Common myeloid progenitor, CD34-positive (primary cell): ENCODE measurements around the gene TAF1C.

Experiments
- CTCF ChIA-PET: fragments of 350-600 bp; sonication (Branson Sonifier 250); formaldehyde crosslinking; loops from one replicate; lab custom pipeline; 2021; ENCODE audit warnings: antibody characterized with exemption; lab: Charles Lee
- POLR2A ChIA-PET: fragments of 350-600 bp; sonication (Branson Sonifier 250); formaldehyde crosslinking; loops from one replicate; lab custom pipeline; 2021; ENCODE audit warnings: antibody characterized with exemption; lab: Charles Lee
- DNase-seq, 3 donors: peaks; one replicate each; pipeline versions ENCODE4 v3.0.0 to v3.0.0-alpha.2; 2013
- H3K27ac ChIP-seq, 2 experiments: 1 replicate in 1 of 2; 2 replicates in 1 of 2; pipeline ENCODE4 v1.7.0; 2013; ENCODE audit warnings: inconsistent platforms in 2 of 2, low read length in 2 of 2, mild to moderate bottlenecking in 2 of 2, low read depth in 1 of 2, moderate library complexity in 1 of 2; ENCODE audit not compliant: severe bottlenecking in 2 of 2, insufficient read depth in 1 of 2, poor library complexity in 1 of 2
- H3K27me3 ChIP-seq, 5 experiments: replicated peaks in 2 of 5; 1 replicate in 3 of 5; 2 replicates in 2 of 5; pipeline versions ENCODE4 v1.6.1 to v1.7.0; 2013; ENCODE audit warnings: low read length in 4 of 5, mild to moderate bottlenecking in 2 of 5, moderate library complexity in 2 of 5, inconsistent platforms in 1 of 5; ENCODE audit not compliant: insufficient read depth in 5 of 5, control insufficient read depth in 4 of 5
- H3K36me3 ChIP-seq, 4 experiments: 1 replicate in 2 of 4; 2 replicates in 2 of 4; pipeline versions ENCODE4 v1.6.1 to v1.7.0; 2013; ENCODE audit warnings: low read length in 3 of 4, control low read depth in 1 of 4, mild to moderate bottlenecking in 1 of 4; ENCODE audit not compliant: control insufficient read depth in 4 of 4, insufficient read depth in 4 of 4
- H3K4me1 ChIP-seq, 4 experiments: 1 replicate in 3 of 4; 2 replicates in 1 of 4; pipeline versions ENCODE4 v1.6.1 to v1.7.1; 2013; ENCODE audit warnings: low read length in 3 of 4, mild to moderate bottlenecking in 3 of 4, control low read depth in 1 of 4, inconsistent platforms in 1 of 4, moderate library complexity in 1 of 4; ENCODE audit not compliant: control insufficient read depth in 4 of 4, insufficient read depth in 4 of 4; ENCODE audit errors: control extremely low read depth in 1 of 4
- H3K4me3 ChIP-seq, 7 experiments: 1 replicate in 4 of 7; 2 replicates in 3 of 7; pipeline versions ENCODE4 v1.5.1 to v1.7.0; 2013; ENCODE audit warnings: mild to moderate bottlenecking in 7 of 7, low read length in 6 of 7, moderate library complexity in 6 of 7, inconsistent platforms in 2 of 7, low read depth in 2 of 7, control low read depth in 1 of 7; ENCODE audit not compliant: insufficient read depth in 4 of 7, control insufficient read depth in 1 of 7; ENCODE audit errors: extremely low read depth in 1 of 7
- H3K9me3 ChIP-seq, 5 experiments: 1 replicate in 4 of 5; 2 replicates in 1 of 5; pipeline versions ENCODE4 v1.6.1 to v1.7.1; 2013; ENCODE audit warnings: low read length in 4 of 5, mild to moderate bottlenecking in 2 of 5, inconsistent platforms in 1 of 5, low read depth in 1 of 5, moderate library complexity in 1 of 5; ENCODE audit not compliant: control insufficient read depth in 4 of 5, insufficient read depth in 2 of 5; ENCODE audit errors: control extremely low read depth in 1 of 5
- WGBS: methylation state at CpG from one replicate; pipeline ENCODE4 v1.1.5; 2013; ENCODE audit not compliant: insufficient coverage; 5-methylcytosine and 5-hydroxymethylcytosine counted together

The TAF1C gene

GRCh38 chr16:84180519-84181140 is 6.2 kb downstream of the TAF1C start:
- H3K4me1 ChIP-seq: peaks cover 0 to 2% (median under 1%) of the 10 kb centered on the region in 4 experiments
- 95% methylated on average over 20 of the region's 21 CpGs for WGBS
- no peak overlapping the region for H3K4me3 ChIP-seq
- ChIA-PET CTCF (no interaction called here), POLR2A (no interaction called here)
- no peak overlapping the region for H3K27ac ChIP-seq
- H3K9me3 ChIP-seq: no peaks in the 10 kb centered on the region
- peaks cover 11 to 78% (median 55%) of the 10 kb centered on the region in 4 experiments for H3K36me3 ChIP-seq
- no peak for DNase-seq
- peaks cover 0 to 3% (median 2%) of the 10 kb centered on the region in 5 experiments for H3K27me3 ChIP-seq

- H3K27ac ChIP-seq: no peak overlapping the region
- H3K36me3 ChIP-seq: peaks cover 11 to 72% (median 51%) of the 10 kb centered on the region in 4 experiments
- WGBS: 94% methylated on average over 20 of the region's 33 CpGs
- H3K9me3 ChIP-seq: no peaks in the 10 kb centered on the region
- POLR2A ChIA-PET: no interaction called here
- H3K4me3 ChIP-seq: no peak overlapping the region
- DNase-seq: no peak
- peaks cover 0 to 8% (median 2%) of the 10 kb centered on the region in 5 experiments for H3K27me3 ChIP-seq
- CTCF ChIA-PET: interaction anchor here (1.1 to 1.8 kb wide), 5 partner anchors 9 to 128 kb away, joined by 3 to 6 read pairs (median 3); no protein-coding TSS in a partner anchor
- peaks cover 0 to 4% (median 1%) of the 10 kb centered on the region in 4 experiments for H3K4me1 ChIP-seq
Measured at GRCh38 chr16:84179612-84180320, 7.1 kb downstream of the TAF1C start.

- H3K27ac ChIP-seq: no peak overlapping the region
- POLR2A ChIA-PET: interaction anchor here (0.6 kb wide), 1 partner anchor 13 kb away, joined by 3 read pairs; no protein-coding TSS in a partner anchor
- CTCF ChIA-PET: interaction anchor here (1.1 to 1.8 kb wide), 6 partner anchors 8 to 129 kb away, joined by 3 to 6 read pairs (median 3); no protein-coding TSS in a partner anchor
- H3K4me1 ChIP-seq: peaks cover 0 to 4% (median 1%) of the 10 kb centered on the region in 4 experiments
- H3K4me3 ChIP-seq: no peak overlapping the region
- 96% methylated on average over 24 of the region's 28 CpGs for WGBS
- DNase-seq: no peak
- H3K9me3 ChIP-seq: no peaks in the 10 kb centered on the region
- peaks cover 6 to 65% (median 46%) of the 10 kb centered on the region in 4 experiments for H3K36me3 ChIP-seq
- peaks cover 0 to 16% (median 7%) of the 10 kb centered on the region in 5 experiments for H3K27me3 ChIP-seq
Measured at GRCh38 chr16:84178892-84179611, 7.8 kb downstream of the TAF1C start.

- no peaks in the 10 kb centered on the region for H3K9me3 ChIP-seq
- peaks cover 4 to 59% (median 42%) of the 10 kb centered on the region in 4 experiments for H3K36me3 ChIP-seq
- H3K27ac ChIP-seq: no peak overlapping the region
- ChIA-PET CTCF (interaction anchor here (0.6 to 1.8 kb wide), 7 partner anchors 7 to 123 kb away, joined by 3 to 6 read pairs (median 3); no protein-coding TSS in a partner anchor), POLR2A (interaction anchor here (0.6 to 1.0 kb wide), 2 partner anchors 12 to 62 kb away, joined by 3 read pairs; partner anchors contain the start of gene MBTPS1)
- peaks cover 0 to 4% (median 1%) of the 10 kb centered on the region in 4 experiments for H3K4me1 ChIP-seq
- H3K4me3 ChIP-seq: no peak overlapping the region
- 98% methylated on average over 14 of the region's 15 CpGs for WGBS
- no peak for DNase-seq
- H3K27me3 ChIP-seq: peaks cover 0 to 18% (median 10%) of the 10 kb centered on the region in 5 experiments
Measured at GRCh38 chr16:84178146-84178765, 8.6 kb downstream of the TAF1C start.

GRCh38 chr16:84177741-84178073 is 9.2 kb downstream of the TAF1C start:
- Histone ChIP-seq H3K27me3 (peaks cover 0 to 18% (median 10%) of the 10 kb centered on the region in 5 experiments), H3K4me1 (peaks cover 0 to 4% (median 1%) of the 10 kb centered on the region in 4 experiments), H3K9me3 (no peaks in the 10 kb centered on the region), H3K27ac (no peak overlapping the region), H3K4me3 (no peak overlapping the region), H3K36me3 (peaks cover 4 to 53% (median 37%) of the 10 kb centered on the region in 4 experiments)
- CTCF ChIA-PET: interaction anchor here (0.6 to 1.8 kb wide), 4 partner anchors 10 to 122 kb away, joined by 3 to 6 read pairs (median 3); no protein-coding TSS in a partner anchor
- no peak for DNase-seq
- POLR2A ChIA-PET: interaction anchor here (1.0 kb wide), 1 partner anchor 61 kb away, joined by 3 read pairs; the partner anchor contains the start of gene MBTPS1
- 90% methylated on average over 4 of the region's 9 CpGs for WGBS

- Histone ChIP-seq H3K27ac (no peak overlapping the region), H3K9me3 (no peaks in the 10 kb centered on the region), H3K27me3 (peaks cover 0 to 19% (median 10%) of the 10 kb centered on the region in 5 experiments), H3K36me3 (peaks cover 0 to 40% (median 26%) of the 10 kb centered on the region in 4 experiments), H3K4me3 (no peak overlapping the region), H3K4me1 (peaks cover 0 to 4% (median 1%) of the 10 kb centered on the region in 4 experiments)
- POLR2A ChIA-PET: no interaction called here
- 95% methylated on average over 17 of the region's 18 CpGs for WGBS
- CTCF ChIA-PET: interaction anchor here (1.3 to 2.0 kb wide), 5 partner anchors 8 to 92 kb away, joined by 3 to 6 read pairs (median 4); no protein-coding TSS in a partner anchor
- DNase-seq: no peak
Measured at GRCh38 chr16:84176192-84177053, 10.4 kb downstream of the TAF1C start.
